C4-2B (cell line): Measurements from ENCODE around the gene GRB10.

Source experiments
- CTCF ChIP-seq: fragments of 450-650 bp; conservative IDR thresholded peaks from 2 replicates; pipeline ENCODE4 v1.5.1; 2017; ENCODE audit warnings: mild to moderate bottlenecking
- ZFX ChIP-seq: fragments of 450-650 bp; IDR thresholded peaks from 2 replicates; pipeline ENCODE4 v1.6.1; 2017

- no peak for TF ChIP-seq CTCF
- TF ChIP-seq ZFX = no peak
Measured at GRCh38 chr7:50674299-50674698, 108.4 kb downstream of the GRB10 start.
